ENCODE measurements around the gene COL12A1. TPM values are rescaled to one million over a fixed set of nuclear protein-coding genes. Genes with fewer than 3 reads are reported as not detected.

COL12A1 gene
- total and polyA plus RNA-seq, 2 of the 13 experiments (the other 11 are each of a cell fraction or from before 2014, with no cell fraction given) = 0.02 TPM; not detected in 1

GRCh38 chr6:75157336-75157735 lies 48.5 kb downstream of the COL12A1 start:
- Histone ChIP-seq H3K36me3 (replicated peaks in 1 of 2; ENCODE audit: control insufficient read depth in 1 of 2, insufficient read depth in 2 of 2, low read length in 2 of 2) (no peaks in the 10 kb centered on the region), H3K4me3 (replicated peaks in 1 of 3; ENCODE audit: insufficient read depth in 1 of 3, low read depth in 2 of 3, low read length in 3 of 3) (no peak overlapping the region), H3K9me3 (ENCODE audit: low read length) (no peaks in the 10 kb centered on the region), H3K27ac (ENCODE audit: extremely low read length, insufficient read depth, low read length) (no peak overlapping the region), H3K9ac (ENCODE audit: insufficient read depth, low read depth, low read length) (no peak overlapping the region), H2AFZ (ENCODE audit: low read length) (no peak overlapping the region), H3K4me1 (ENCODE audit: insufficient read depth, low read length) (no peaks in the 10 kb centered on the region), H3K79me2 (ENCODE audit: insufficient read depth, low read length) (no peaks in the 10 kb centered on the region), H3K27me3 (ENCODE audit: control insufficient read depth in 1 of 2, insufficient read depth in 2 of 2, low read length in 2 of 2) (no peaks in the 10 kb centered on the region), H3K4me2 (ENCODE audit: low read depth, low read length) (no peak overlapping the region), H4K20me1 (ENCODE audit: insufficient read depth, low read length) (no peaks in the 10 kb centered on the region)
- TF ChIP-seq ZNF274 (CRISPR knock-in tag; IDR thresholded peaks at IDR 0.05) = no peak
- POLR2A ChIA-PET = no interaction called here
- FAIRE-seq (no peak), ATAC-seq (no peak), DNase-seq (ENCODE audit: low spot score) (no peak)
- BruUV-seq (replicated peaks) = no TSS peak
- intact Hi-C loops (cut with micrococcal nuclease; ENCODE audit: unreplicated experiment) (no loop called here), in situ Hi-C loops (cut with HindIII; ENCODE audit: extremely low pct_ligation_motif_present, low pct_unique_long_range_greater_than_20kb) (no loop called here)
- 2% methylated on average over 2 of the region's 2 CpGs for WGBS (ENCODE audit: low lambda C conversion rate)
- CTCF ChIA-PET (ENCODE audit: low intra/inter-chr PET ratio, low total read pairs) = no interaction called here

- intact Hi-C loops (cut with micrococcal nuclease; ENCODE audit: unreplicated experiment) = no loop called here
- Histone ChIP-seq H3K27ac (ENCODE audit: extremely low read length, insufficient read depth, low read length) (no peak overlapping the region), H3K4me1 (ENCODE audit: insufficient read depth, low read length) (no peaks in the 10 kb centered on the region), H3K9ac (ENCODE audit: insufficient read depth, low read depth, low read length) (no peak overlapping the region), H3K9me3 (ENCODE audit: low read length) (no peaks in the 10 kb centered on the region), H3K27me3 (ENCODE audit: control insufficient read depth in 1 of 2, insufficient read depth in 2 of 2, low read length in 2 of 2) (no peaks in the 10 kb centered on the region), H2AFZ (ENCODE audit: low read length) (no peak overlapping the region), H3K36me3 (replicated peaks in 1 of 2; ENCODE audit: control insufficient read depth in 1 of 2, insufficient read depth in 2 of 2, low read length in 2 of 2) (no peaks in the 10 kb centered on the region), H3K4me3 (replicated peaks in 1 of 3; ENCODE audit: insufficient read depth in 1 of 3, low read depth in 2 of 3, low read length in 3 of 3) (no peak overlapping the region), H3K4me2 (ENCODE audit: low read depth, low read length) (no peak overlapping the region), H4K20me1 (ENCODE audit: insufficient read depth, low read length) (no peaks in the 10 kb centered on the region), H3K79me2 (ENCODE audit: insufficient read depth, low read length) (no peaks in the 10 kb centered on the region)
- ATAC-seq (no peak), FAIRE-seq (no peak), DNase-seq (ENCODE audit: low spot score) (no peak)
- in situ Hi-C loops (cut with HindIII; ENCODE audit: extremely low pct_ligation_motif_present, low pct_unique_long_range_greater_than_20kb) = no loop called here
- 4% methylated on average over 8 of the region's 8 CpGs for WGBS (ENCODE audit: low lambda C conversion rate)
- ChIA-PET POLR2A (no interaction called here), CTCF (ENCODE audit: low intra/inter-chr PET ratio, low total read pairs) (no interaction called here)
- BruUV-seq (replicated peaks) = no TSS peak
- TF ChIP-seq XBP1 (CRISPR knock-in tag; IDR thresholded peaks at IDR 0.05) (no peak), ZBTB42 (CRISPR knock-in tag; IDR thresholded peaks at IDR 0.05) (no peak), STAT5B (CRISPR knock-in tag; IDR thresholded peaks at IDR 0.05) (no peak), FOXO4 (CRISPR knock-in tag; conservative IDR thresholded peaks at IDR 0.05) (no peak), MEIS1 (CRISPR knock-in tag; IDR thresholded peaks at IDR 0.05; ENCODE audit: borderline replicate concordance) (no peak), CBX1 (IDR thresholded peaks at IDR 0.05; ENCODE audit: low read depth) (no peak), ZMYM2 (CRISPR knock-in tag; IDR thresholded peaks at IDR 0.05) (no peak), HNF4A (CRISPR knock-in tag; IDR thresholded peaks at IDR 0.05) (no peak), RBM22 (optimal IDR thresholded peaks at IDR 0.05; ENCODE audit: low read length) (no peak), SRY (CRISPR knock-in tag; IDR thresholded peaks at IDR 0.05) (no peak), HMG20B (CRISPR knock-in tag; conservative IDR thresholded peaks at IDR 0.05) (no peak), ZMYM3 (CRISPR knock-in tag; IDR thresholded peaks at IDR 0.05) (no peak), ZNF446 (CRISPR knock-in tag; IDR thresholded peaks at IDR 0.05) (no peak), NFE2 (CRISPR knock-in tag; IDR thresholded peaks at IDR 0.05) (no peak)
- TF ChIP-seq, protein P1, sequence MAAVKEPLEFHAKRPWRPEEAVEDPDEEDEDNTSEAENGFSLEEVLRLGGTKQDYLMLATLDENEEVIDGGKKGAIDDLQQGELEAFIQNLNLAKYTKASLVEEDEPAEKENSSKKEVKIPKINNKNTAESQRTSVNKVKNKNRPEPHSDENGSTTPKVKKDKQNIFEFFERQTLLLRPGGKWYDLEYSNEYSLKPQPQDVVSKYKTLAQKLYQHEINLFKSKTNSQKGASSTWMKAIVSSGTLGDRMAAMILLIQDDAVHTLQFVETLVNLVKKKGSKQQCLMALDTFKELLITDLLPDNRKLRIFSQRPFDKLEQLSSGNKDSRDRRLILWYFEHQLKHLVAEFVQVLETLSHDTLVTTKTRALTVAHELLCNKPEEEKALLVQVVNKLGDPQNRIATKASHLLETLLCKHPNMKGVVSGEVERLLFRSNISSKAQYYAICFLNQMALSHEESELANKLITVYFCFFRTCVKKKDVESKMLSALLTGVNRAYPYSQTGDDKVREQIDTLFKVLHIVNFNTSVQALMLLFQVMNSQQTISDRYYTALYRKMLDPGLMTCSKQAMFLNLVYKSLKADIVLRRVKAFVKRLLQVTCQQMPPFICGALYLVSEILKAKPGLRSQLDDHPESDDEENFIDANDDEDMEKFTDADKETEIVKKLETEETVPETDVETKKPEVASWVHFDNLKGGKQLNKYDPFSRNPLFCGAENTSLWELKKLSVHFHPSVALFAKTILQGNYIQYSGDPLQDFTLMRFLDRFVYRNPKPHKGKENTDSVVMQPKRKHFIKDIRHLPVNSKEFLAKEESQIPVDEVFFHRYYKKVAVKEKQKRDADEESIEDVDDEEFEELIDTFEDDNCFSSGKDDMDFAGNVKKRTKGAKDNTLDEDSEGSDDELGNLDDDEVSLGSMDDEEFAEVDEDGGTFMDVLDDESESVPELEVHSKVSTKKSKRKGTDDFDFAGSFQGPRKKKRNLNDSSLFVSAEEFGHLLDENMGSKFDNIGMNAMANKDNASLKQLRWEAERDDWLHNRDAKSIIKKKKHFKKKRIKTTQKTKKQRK (IDR thresholded peaks at IDR 0.05; ENCODE audit: low read length) = no peak
These were observed 49.5 kb downstream of the COL12A1 start for GRCh38 chr6:75156186-75156878.
